Measurements from ENCODE around the gene MFF. TPM values are rescaled to one million over a fixed set of nuclear protein-coding genes. Genes with fewer than 3 reads are reported as not detected.

Gene MFF
- total RNA-seq, 6 donors from 2014 or later, result 47.6 to 103 (median 74.5) TPM

GRCh38 chr2:227317834-227318233, 7.2 kb upstream of the MFF start:
- H3K27ac ChIP-seq, result no peak overlapping the region
- 86 to 95% methylated on average over 2 of the region's 2 CpGs for WGBS, 2 donors
- H3K36me3 ChIP-seq, result no peaks in the 10 kb centered on the region
- no peaks in the 10 kb centered on the region for H3K4me1 ChIP-seq
- DNase-seq (no peak), ATAC-seq (ENCODE audit: low FRiP score in 2 of 2) (no peak)
- H3K9me3 ChIP-seq, result no peaks in the 10 kb centered on the region
- no peak overlapping the region for H3K4me3 ChIP-seq
- H3K27me3 ChIP-seq, result no peaks in the 10 kb centered on the region
- TF ChIP-seq CTCF (IDR thresholded peaks at IDR 0.05), result no peak
- TF ChIP-seq POLR2AphosphoS5 (IDR thresholded peaks at IDR 0.05), result no peak
- TF ChIP-seq POLR2A (IDR thresholded peaks at IDR 0.05), result no peak
- TF ChIP-seq EP300 (IDR thresholded peaks at IDR 0.05), result no peak

- no peak overlapping the region for H3K27ac ChIP-seq
- H3K4me1 ChIP-seq, result peaks cover 0 to 8% (median 5%) of the 10 kb centered on the region in 4 donors
- H3K27me3 ChIP-seq, result no peaks in the 10 kb centered on the region
- ATAC-seq (ENCODE audit: low FRiP score in 2 of 2) (peak in 1 of 2 donors; percentile 7), DNase-seq (peak in 1 of 2 donors; percentile 75)
- H3K36me3 ChIP-seq, result no peaks in the 10 kb centered on the region
- 87 to 90% methylated on average over 17 to 20 of the region's 33 CpGs for WGBS, 2 donors
- H3K9me3 ChIP-seq, result no peaks in the 10 kb centered on the region
- TF ChIP-seq POLR2A (IDR thresholded peaks at IDR 0.05) (no peak), EP300 (IDR thresholded peaks at IDR 0.05) (no peak), POLR2AphosphoS5 (IDR thresholded peaks at IDR 0.05) (no peak), CTCF (IDR thresholded peaks at IDR 0.05) (no peak)
- H3K4me3 ChIP-seq, result no peak overlapping the region
Measured at GRCh38 chr2:227320305-227321094, 4.6 kb upstream of the MFF start.

- TF ChIP-seq POLR2AphosphoS5 (IDR thresholded peaks at IDR 0.05), result no peak
- no peak for TF ChIP-seq CTCF (IDR thresholded peaks at IDR 0.05)
- no peak for TF ChIP-seq EP300 (IDR thresholded peaks at IDR 0.05)
- no peak for TF ChIP-seq POLR2A (IDR thresholded peaks at IDR 0.05)
- Histone ChIP-seq H3K4me3 (no peak overlapping the region), H3K27ac (no peak overlapping the region), H3K36me3 (no peaks in the 10 kb centered on the region), H3K9me3 (no peaks in the 10 kb centered on the region), H3K4me1 (peaks cover 12 to 19% (median 17%) of the 10 kb centered on the region in 4 donors), H3K27me3 (no peaks in the 10 kb centered on the region)
- ATAC-seq (ENCODE audit: low FRiP score in 2 of 2) (no peak), DNase-seq (no peak)
- 73 to 79% methylated on average over 5 of the region's 5 CpGs for WGBS, 2 donors
Measured at GRCh38 chr2:227322530-227323205, 2.4 kb upstream of the MFF start.

- DNase-seq (no peak), ATAC-seq (ENCODE audit: low FRiP score in 2 of 2) (no peak)
- H3K9me3 ChIP-seq, result no peaks in the 10 kb centered on the region
- peaks cover 12 to 19% (median 17%) of the 10 kb centered on the region in 4 donors for H3K4me1 ChIP-seq
- TF ChIP-seq CTCF (IDR thresholded peaks at IDR 0.05) (no peak), POLR2A (IDR thresholded peaks at IDR 0.05) (no peak), EP300 (IDR thresholded peaks at IDR 0.05) (no peak), POLR2AphosphoS5 (IDR thresholded peaks at IDR 0.05) (no peak)
- WGBS, 2 donors, result 97 to 98% methylated on average over 4 of the region's 4 CpGs
- H3K27me3 ChIP-seq, result no peaks in the 10 kb centered on the region
- no peak overlapping the region for H3K27ac ChIP-seq
- peaks cover 0 to 5% (median 0%) of the 10 kb centered on the region in 4 donors for H3K36me3 ChIP-seq
- no peak overlapping the region for H3K4me3 ChIP-seq
Measured at GRCh38 chr2:227323818-227324217, 1.2 kb upstream of the MFF start.

Measured in upper lobe of left lung (tissue), 6 donors.